Stimulated activated CD4-positive, alpha-beta T cell treated with anti-CD3 and anti-CD28 coated beads, Interleukin-4, amount 100 ng/mL, for 48 hours (primary cell): ENCODE measurements around the gene NME7.
"Not testable (repeated sequence)": the region's sequence is repeated elsewhere in the genome, so short reads cannot be mapped to it uniquely, and the experiment has no call there.

Experiments
- DNase-seq, 2 donors: peaks; one replicate each; pipeline ENCODE4 v3.0.0-alpha.2; 2020; ENCODE audit warnings: low read depth in 2 of 2

The NME7 gene, protein sequence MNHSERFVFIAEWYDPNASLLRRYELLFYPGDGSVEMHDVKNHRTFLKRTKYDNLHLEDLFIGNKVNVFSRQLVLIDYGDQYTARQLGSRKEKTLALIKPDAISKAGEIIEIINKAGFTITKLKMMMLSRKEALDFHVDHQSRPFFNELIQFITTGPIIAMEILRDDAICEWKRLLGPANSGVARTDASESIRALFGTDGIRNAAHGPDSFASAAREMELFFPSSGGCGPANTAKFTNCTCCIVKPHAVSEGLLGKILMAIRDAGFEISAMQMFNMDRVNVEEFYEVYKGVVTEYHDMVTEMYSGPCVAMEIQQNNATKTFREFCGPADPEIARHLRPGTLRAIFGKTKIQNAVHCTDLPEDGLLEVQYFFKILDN

DNA sequence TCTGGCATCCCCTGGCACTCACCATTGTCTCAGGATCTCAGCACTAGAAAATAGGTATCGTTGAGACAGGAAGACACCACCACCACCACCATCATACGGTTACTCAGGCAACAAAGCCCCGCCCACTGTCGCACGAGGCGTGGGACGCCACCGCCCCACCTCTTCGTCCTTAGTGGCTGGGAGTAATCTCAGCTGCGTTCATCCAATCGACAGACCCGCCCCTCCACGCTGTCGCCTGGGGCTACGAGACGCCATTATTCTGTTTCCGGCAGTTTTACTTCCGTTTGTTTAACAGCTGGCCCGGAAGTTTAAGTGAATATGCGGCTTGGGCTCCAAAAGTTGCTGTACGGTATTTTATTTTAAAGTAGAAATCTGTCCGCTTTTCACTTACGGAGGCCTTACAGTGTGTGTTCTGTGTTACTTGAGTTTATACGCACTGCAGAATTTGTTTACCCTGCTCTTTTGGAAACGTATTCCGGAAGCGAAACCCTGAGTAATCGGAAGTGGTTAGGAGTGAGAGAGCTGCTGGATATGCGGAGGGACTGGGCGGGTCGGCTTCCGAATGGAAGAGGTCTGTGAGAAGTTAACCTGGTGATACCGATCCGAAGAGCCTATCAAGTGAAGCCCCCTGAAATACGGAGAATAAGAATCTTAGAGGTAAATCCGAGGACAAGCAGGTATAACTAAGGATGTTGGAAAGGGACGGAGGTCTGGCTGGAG is at the start of gene NME7, which contains the start of gene BLZF1:
Gene NME7 (minus strand): TSS at position 112 of the 720 bp plus-strand sequence. CDS start 87 bp downstream, at position 25.
Gene BLZF1 (plus strand): TSS at position 510 of the 720 bp plus-strand sequence. CDS start 1,328 bp downstream, outside the sequence.
- DNase-seq: peak; percentile 96 to 98

DNA sequence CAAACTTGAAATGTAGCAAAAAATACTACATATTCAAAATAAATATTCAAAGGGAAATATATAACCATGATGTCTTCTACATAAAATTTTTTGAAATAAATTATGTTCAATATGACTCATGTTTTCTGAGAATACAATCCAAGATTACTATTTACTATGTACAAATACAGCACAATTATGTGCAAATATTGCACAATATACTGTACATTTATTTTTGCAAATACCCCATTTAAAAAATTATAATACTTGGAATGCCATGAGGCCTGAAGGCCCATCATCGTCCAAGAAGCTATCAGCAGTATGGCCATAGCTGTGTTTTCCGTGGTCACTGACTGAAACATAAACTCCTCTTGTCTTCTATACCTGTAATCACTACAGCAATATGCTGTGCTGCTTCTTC is 47.4 kb upstream of the NME7 start:
- DNase-seq: no peak

DNA sequence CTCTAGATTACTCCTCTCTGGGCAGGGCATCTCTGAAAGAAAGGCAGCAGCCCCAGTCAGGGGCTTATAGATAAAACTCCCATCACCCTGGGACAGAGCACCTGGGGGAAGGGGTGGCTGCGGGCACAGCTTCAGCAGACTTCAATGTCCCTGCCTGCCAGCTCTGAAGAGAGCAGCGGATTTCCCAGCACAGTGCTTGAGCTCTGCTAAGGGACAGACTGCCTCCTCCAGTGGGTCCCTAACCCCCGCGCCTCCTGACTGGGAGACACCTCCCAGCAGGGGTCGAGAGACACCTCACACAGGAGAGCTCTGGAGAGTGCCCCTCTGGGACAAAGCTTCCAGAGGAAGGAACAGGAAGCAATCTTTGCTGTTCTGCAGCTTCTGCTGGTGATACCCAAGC is 40.7 kb upstream of the NME7 start:
- DNase-seq: not testable (repeated sequence)

DNA sequence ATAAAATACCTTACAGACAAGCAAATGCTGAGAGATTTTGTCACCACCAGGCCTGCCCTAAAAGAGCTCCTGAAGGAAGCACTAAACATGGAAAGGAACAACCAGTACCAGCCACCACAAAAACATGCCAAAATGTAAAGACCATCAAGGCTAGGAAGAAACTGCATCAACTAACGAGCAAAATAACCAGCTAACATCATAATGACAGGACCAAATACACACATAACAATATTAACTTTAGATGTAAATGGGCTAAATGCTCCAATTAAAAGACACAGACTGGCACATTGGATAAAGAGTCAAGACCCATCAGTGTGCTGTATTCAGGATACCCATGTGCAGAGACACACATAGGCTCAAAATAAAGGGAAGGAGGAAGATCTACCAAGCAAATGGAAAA is 35.0 kb upstream of the NME7 start:
- not testable (repeated sequence) for DNase-seq

DNA sequence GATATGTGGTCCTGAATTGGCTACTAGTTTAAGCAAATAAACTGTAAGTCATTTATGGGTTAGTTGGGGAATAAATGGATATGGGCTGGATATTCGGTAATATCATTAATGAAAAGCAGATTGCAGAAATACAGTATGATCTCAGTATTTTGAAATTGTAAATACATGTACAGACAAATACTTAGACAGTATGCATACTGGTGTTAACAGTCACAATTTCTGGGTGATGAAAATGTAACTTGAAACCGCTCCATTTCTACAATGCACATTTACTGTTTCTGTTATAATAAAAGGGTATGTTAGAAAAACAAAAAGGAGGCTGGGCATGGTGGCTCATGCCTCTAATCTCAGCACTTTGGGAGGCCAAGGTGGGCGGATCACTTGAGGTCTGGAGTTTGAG is 28.4 kb upstream of the NME7 start:
- no peak for DNase-seq

DNA sequence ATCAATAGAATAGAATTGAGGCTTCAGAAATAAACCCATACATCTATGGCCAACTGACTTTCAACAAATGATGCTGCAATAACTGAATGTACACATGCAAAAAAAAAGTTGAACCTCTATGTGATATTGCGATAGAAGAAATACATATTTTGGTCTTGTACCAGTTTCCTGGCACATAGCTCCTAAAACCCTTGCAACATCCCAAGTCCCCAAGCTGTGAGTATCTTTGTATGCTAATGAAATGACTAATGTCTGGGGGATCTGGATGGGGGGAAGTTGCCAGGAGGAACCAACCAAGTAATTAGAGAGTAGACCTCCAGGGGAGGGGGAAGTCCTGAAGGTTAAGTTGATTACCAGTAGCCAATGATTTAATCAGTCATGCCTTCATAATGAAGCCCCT is 24.8 kb upstream of the NME7 start:
- no peak for DNase-seq

DNA sequence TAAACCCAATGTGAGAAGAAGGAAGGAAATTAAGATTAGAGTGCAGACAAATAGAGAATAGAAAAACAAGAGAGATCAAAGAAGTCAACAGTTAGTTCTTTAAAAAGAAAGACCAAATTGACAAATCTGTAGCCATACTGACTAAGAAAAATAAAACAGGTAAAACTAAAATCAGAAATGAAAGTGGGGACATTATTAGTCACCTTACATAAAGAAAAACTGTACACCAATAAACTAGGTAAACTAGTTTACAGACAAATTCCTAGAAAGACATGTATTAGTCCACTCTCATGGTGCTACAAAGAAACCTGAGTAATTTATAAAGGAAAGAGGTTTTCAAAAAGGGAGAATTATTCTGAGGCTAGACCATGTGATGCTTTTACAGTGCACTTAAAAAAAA is 22.7 kb upstream of the NME7 start:
- no peak for DNase-seq

DNA sequence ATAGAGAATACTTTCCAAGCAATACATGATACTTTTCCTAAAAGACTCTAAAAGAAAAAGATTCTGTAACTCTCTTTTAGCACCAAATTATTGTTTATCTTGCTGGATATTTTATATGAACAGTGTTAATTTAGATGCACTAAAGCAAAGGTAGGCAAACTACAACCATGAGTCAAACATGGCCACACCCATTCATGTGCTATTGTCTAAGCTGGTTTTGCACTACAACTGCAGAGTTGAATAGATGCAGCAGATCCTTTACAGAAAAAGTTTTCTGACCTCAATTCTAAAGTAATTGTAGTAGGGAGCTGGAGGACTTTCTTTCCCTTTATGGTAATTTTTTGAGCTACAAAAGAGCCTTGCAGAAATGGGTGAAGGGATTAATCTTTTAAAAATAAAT is 19.8 kb upstream of the NME7 start:
- no peak for DNase-seq

DNA sequence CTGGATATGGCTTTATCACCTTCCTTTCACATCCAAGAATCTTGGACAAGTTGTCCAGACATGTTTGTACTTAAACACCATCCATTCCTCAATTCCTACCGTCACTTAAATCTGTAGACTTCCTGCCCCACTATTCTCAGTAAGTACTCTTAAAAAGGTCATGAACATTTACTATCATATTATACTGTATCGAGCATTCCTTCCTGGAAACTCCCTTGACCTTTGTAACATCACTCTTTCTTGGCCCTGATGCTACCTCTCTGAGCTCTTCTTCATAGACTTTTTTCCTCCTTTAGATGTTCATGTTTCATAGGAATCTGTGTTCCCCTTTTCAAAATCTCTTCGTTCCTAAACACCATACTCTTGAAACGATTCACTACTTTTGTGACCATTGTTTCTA is 15.9 kb upstream of the NME7 start:
- DNase-seq: no peak

DNA sequence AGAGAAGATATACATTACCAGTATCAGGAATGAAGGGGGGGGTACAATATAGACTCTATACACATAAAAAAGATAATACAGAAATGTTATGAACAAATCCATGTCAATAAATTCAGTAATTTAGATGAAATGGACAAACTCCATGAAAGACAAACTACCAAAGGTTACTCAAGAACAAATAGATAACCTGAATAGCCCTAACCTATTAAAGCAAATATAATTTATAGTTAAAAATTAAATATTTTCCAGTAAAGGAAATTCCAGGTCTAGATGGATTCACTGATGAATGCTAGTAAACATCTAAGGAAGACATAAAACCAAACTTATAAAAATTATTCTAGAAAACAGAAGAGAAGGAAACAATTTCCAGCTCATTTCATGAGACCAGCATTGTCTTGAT is 13.6 kb upstream of the NME7 start:
- DNase-seq: no peak

DNA sequence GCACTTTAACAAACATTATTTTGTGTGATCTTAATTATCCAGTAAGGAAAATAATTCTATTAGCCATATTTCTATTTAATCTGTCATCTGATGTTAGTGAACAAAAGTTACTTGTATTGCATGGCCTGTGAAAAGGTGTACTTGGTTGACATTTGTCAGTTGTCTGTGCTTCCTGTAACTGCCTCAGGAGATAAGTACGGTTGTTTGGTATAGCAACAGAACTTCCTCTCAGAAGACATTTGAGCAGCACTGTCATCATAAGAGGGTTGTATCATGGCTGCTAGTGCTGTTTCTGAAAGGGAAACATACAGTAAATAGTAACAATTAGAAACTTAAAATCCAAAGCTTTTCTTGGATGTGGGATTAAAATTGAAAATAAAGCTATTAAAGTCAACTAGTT is 3.8 kb upstream of the NME7 start:
- no peak for DNase-seq

DNA sequence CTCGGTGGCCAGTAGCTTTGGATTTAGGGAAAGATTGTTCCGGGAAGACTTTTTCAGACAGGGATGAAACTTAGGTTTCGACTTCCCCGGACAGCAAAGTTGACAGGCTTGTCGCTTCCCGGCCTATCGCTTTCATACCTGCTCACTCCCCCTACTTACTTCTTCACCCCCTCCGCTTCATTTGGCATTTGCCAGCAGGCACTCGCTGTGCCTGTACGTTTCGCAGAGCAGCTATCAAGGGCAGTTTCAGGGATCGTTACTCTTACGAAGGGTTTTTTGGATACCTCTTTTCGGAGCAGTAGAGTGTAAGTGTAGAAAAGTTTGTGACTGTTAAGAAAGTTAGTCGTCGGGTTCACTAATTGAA is 791 bp upstream of the NME7 start:
- DNase-seq: peak in 1 of 2 donors; percentile 8

DNA sequence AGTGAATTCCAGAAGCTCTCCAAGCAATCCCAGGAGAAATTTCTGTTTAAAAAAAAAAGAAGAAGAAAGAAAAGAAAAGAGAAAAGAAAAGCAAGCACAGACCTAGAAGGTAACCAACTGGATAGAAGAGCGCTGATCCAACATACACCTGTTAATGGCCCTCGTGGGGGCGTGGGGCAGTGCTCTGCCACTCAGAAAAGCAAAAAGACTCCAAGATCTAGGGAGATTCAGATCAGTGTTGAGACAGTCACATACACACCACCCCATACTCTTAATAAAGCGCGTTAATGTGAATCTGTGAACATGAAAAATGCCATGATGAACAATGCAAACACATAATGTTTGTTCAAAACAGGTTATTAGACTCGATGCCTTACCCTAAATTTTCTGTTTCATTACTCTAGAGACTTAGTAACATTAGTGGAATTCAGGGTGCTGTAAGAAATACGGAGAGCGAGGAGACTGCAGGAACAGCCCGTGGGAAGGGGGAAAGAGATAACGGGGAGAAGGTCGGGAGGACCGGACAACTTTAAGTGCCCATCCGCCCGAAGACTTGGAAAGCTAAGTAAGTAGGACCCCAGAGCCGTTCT is 406 bp downstream of the NME7 start:
- DNase-seq: no peak

DNA sequence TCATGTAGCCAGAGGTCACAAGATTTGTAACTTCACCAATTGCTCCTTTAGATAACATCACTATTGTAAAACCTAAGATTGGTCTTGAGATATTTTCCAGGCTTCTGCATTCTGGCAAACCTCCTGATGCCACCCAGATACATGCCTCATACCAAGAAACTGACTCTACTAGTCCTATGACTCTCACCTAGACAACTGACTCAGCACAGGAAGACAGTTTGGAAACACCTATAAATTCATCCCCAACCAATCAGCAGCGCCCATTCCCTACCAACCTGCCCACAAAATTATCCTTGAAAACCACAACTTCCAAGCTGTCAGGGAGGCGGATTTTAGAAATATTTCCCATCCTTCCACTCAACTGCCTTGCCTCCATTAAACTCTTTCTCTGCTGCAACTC is 2.6 kb downstream of the NME7 start:
- no peak for DNase-seq

DNA sequence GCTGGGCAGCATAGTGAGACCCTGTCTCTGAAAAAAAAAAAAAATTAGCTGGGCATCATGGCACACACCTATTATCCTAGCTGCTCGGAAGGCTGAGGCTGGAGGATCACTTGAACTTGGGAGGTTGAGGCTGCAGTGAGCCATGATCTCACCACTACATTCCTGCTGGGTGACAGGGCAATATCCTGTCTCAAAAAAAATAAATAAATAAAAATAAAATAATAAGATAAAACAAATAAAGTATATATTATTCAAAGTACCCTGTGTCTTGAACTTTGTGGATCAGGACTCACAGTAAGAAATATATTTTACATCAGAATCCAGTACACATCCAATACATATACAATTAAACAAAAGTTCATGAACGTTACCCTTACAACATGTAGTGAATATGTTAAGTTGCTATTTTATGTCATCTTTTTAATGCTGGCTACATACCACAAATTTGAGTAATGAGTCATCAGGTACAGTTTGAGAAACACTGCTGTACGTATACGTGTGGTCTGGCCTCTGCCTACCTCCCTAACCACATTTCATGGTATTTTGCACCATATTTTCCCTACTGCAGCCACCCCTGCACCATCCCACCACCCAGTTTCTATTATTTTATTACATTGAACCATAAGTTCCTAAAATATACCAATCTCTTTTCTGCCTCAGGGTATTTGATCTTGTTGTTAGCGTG is 4.4 kb downstream of the NME7 start:
- no peak for DNase-seq

DNA sequence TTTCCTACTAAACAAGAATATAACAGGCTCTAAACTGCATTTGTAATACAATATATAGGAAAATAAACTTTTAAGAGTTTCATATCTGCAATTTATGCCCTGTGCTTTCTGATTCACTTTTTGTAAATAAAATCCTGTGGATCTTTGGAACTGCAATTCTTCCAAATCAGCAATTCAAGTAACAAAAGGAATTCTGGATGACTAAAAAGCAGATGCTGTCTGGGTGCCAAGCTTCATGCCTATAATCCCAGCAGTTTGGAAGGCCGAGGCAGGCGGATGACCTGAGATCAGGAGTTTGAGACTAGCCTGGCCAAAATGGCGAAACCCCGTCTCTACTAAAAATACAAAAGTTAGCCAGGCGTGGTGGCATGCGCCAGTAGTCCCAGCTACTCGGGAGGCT is 6.3 kb downstream of the NME7 start:
- DNase-seq: no peak

DNA sequence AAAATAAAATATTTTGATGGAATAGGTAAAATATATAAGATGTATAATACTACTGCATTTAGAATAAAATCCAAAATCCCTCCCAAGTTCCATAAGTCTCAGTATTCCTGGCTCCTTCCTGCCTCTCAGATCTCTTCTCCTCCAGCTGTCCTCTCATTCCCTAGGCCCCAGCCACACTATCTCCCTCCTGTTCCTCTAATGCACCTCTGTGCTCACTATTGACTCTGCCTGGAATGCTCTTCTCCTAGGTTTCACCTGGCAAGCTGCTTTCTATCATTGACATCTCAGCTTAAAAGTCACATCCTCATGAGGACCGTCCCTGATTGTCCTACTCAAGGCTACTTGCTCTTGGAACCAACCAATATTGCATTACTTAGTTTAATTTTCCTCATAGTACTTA is 7.2 kb downstream of the NME7 start:
- no peak for DNase-seq

DNA sequence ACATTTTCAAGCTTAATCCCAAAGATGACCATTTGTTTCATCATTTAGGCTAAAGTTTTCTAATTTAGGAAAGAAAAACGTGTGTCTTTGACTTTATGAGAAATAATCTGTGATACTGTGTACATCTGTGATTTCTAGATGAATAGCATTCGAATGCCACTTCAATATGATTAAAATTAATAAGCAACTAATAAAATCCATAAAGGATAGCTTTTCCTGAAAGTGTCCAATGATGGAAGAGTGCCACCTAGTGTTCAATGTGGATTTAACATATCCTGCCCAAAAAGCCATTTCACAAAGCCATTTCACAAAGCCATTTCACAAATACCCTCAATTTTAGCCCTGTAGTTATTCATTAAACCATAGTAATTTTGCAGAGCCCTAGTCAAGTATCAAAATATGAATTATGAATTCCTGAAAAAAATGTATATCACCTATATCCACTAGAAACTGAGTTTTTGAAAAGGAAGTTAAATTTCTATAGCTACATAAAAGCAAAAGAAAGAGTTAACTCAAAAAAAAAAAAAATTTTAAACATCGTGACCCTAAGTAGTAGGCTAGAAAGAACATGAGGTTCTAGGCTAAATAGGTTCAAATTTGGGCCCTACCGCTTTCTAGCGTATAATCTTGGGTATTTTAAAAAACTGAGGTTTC is 19.1 kb downstream of the NME7 start:
- DNase-seq: no peak

DNA sequence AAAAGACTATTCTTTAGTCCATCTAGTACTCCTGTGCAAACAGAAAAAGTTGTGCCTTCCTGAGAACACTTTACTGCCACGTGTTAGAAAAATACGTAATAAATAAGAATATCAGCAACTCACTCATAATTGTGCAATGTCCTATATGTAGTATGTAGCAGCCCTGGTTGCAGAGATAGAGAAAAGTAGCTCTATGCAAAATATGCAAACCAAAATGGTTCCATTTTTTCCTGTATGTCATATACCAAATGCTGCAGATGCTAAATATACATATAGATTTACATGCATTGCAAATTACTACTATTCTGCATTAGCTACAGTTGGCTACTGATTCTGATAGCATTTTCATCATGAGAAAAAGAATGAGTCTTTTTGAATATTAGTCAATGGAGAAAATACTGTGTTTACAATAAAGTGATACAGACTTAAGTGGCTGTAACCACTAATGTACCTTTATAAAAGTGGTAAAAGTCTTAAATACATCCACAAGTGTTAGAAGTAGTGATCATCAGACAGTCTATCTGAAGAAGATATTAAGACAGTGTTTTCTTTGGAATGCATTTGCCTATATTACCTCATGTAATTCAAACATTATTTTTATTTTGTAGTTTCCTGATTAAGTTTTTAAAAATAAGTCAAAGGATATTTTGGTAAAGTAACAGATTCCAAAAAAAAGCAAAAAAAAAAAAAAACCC is 19.8 kb downstream of the NME7 start:
- no peak for DNase-seq

DNA sequence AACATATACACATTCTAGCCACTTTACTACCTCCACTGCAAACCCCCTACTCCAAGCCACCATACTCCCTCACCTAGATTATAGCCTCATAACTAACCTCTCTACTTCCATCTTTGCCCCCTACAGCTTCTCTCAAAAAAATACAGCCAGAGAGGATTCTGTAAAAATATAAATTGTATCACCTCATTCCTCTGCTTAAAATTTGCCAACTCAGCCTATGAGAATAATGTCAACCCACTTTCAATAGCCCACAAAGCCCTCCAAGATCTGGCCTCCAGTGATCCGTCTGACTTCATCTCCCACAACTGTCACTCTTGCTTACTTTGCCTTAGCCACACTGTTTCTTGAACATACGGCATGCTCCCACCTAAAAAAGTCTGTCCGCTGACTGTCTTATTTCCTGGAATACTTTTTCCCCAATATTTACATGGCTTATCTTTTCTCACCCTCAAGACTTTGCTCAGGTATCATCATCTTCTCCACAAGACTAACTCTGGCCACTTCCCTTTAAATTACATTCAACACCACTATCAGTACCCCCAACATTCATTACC is 21.5 kb downstream of the NME7 start:
- no peak for DNase-seq

DNA sequence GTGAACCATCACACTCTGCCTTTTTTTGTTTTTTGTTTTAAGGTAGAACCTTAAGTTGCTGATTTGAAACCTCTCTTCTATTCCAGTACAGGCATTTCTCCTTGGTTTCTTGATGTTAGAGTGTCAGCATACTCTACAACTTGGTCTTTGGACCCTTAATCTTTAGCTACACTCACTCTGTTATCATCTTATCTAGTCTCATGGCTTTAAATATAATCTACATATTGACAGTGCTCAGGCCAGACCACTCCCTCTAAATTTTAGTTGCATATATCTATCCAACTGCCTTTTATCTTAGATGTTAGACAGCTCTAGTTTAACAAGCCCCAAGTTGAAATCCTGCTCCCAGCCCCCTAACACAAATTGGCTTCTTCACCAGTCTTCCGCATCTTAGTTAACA is 22.1 kb downstream of the NME7 start:
- DNase-seq: no peak
